HCT116 (cell line): ENCODE data around the gene G6PD. TPM values are rescaled to one million over a fixed set of nuclear protein-coding genes. Genes with fewer than 3 reads are reported as not detected.

Source experiments
- ATAC-seq: fragments of 200-7000 bp; cut with Tn5 transposase; 2 replicates; pipeline ENCODE4 v1.9.1; 2020; ENCODE audit warnings: mild to moderate bottlenecking, moderate library complexity
- BruUV-seq: library from RNA; stranded (reverse); fragments of 400-500 nt; replicated peaks from 2 replicates; lab custom pipeline; 2021; lab: Mats Ljungman, UMichigan
- CTCF ChIA-PET: fragments of 300-600 bp; sonication (Branson Sonifier 250); formaldehyde crosslinking; loops from one replicate; lab custom pipeline; 2021; ENCODE audit warnings: antibody characterized with exemption; lab: Charles Lee
- POLR2A ChIA-PET: fragments of 300-600, 350-600 bp; sonication (Branson Sonifier 250); formaldehyde crosslinking; loops from one replicate; lab custom pipeline; 2021; ENCODE audit warnings: antibody characterized with exemption; lab: Charles Lee
- RAD21 ChIA-PET, 2 experiments: fragments of 300-600 bp; sonication (Branson Sonifier 250); formaldehyde crosslinking; loops; one replicate each; lab custom pipeline; 2023; ENCODE audit warnings: low total read pairs in 2 of 2; ENCODE audit not compliant: uncharacterized antibody in 2 of 2, unreplicated experiment in 2 of 2, low non-redundant PET in 1 of 2; lab: Charles Lee
- DNase-seq: peaks from one replicate; pipeline ENCODE4 v3.0.0-alpha.2; 2010; ENCODE audit warnings: low read depth, low spot score
- H2AFZ ChIP-seq: fragments of 200-600 bp; shearing (Covaris generic), sonication (generic); 2 replicates; pipeline ENCODE4 v1.6.1; 2017; ENCODE audit warnings: low read depth, mixed run types, mixed read lengths, antibody characterized with exemption, low read length; ENCODE audit not compliant: poor library complexity, severe bottlenecking
- H3K27ac ChIP-seq: 2 replicates; pipeline ENCODE4 v1.5.1; 2012; ENCODE audit warnings: low read depth, low read length
- H3K27me3 ChIP-seq: fragments of 200-600 bp; sonication (generic); 2 replicates; pipeline ENCODE4 v1.6.1; 2016; ENCODE audit warnings: mixed run types, low read length, mixed read lengths; ENCODE audit not compliant: insufficient read depth
- H3K36me3 ChIP-seq, 2 experiments: fragments of 200-500 bp in 1 of 2; fragments of 200-600 bp in 1 of 2; sonication (Bioruptor generic) in 1 of 2; sonication (generic) in 1 of 2; 2 replicates each; pipeline versions ENCODE4 v1.5.1 to v1.6.1; 2014 to 2016; ENCODE audit warnings: low read length in 2 of 2, inconsistent platforms in 1 of 2, mixed read lengths in 1 of 2, mixed run types in 1 of 2; ENCODE audit not compliant: insufficient read depth in 2 of 2, control insufficient read depth in 1 of 2
- H3K4me1 ChIP-seq, 2 experiments: fragments of 200-600 bp in 1 of 2; sonication (generic) in 1 of 2; 2 replicates each; pipeline versions ENCODE4 v1.5.1 to v1.6.1; 2012 to 2017; ENCODE audit warnings: low read length in 2 of 2, inconsistent platforms in 1 of 2, mild to moderate bottlenecking in 1 of 2, mixed read lengths in 1 of 2, mixed run types in 1 of 2, moderate library complexity in 1 of 2; ENCODE audit not compliant: insufficient read depth in 2 of 2, control insufficient read depth in 1 of 2
- H3K4me2 ChIP-seq: fragments of 200-600 bp; sonication (generic); 2 replicates; pipeline ENCODE4 v1.6.1; 2017; ENCODE audit warnings: mixed run types, low read length, mixed read lengths
- H3K4me3 ChIP-seq, 2 experiments: fragments of 200-600 bp in 1 of 2; sonication (generic) in 1 of 2; replicated peaks in 1 of 2; 2 replicates each; pipeline ENCODE4 v1.5.1; 2011 to 2016; ENCODE audit warnings: low read length in 2 of 2, control low read depth in 1 of 2, low read depth in 1 of 2, mild to moderate bottlenecking in 1 of 2, mixed read lengths in 1 of 2, mixed run types in 1 of 2
- H3K79me2 ChIP-seq: fragments of 200-600 bp; sonication (generic); 2 replicates; pipeline ENCODE4 v1.6.1; 2017; ENCODE audit warnings: mild to moderate bottlenecking, mixed run types, low read length, moderate library complexity, mixed read lengths; ENCODE audit not compliant: insufficient read depth
- H3K9ac ChIP-seq: fragments of 200-600 bp; sonication (generic); 2 replicates; pipeline ENCODE4 v1.6.1; 2016; ENCODE audit warnings: low read length, mixed read lengths
- H3K9me2 ChIP-seq: fragments of 200-600 bp; sonication (generic), shearing (Covaris generic); 2 replicates; pipeline ENCODE4 v1.6.1; 2017; ENCODE audit warnings: mixed run types, mild to moderate bottlenecking, moderate library complexity; ENCODE audit not compliant: insufficient read depth
- H3K9me3 ChIP-seq, 2 experiments: fragments of 200-500 bp in 1 of 2; fragments of 200-600 bp in 1 of 2; sonication (Bioruptor generic) in 1 of 2; sonication (generic) in 1 of 2; 2 replicates each; pipeline ENCODE4 v1.6.1; 2014 to 2017; ENCODE audit warnings: low read length in 2 of 2, mixed read lengths in 2 of 2, inconsistent platforms in 1 of 2, low read depth in 1 of 2, mild to moderate bottlenecking in 1 of 2, mixed run types in 1 of 2, moderate library complexity in 1 of 2; ENCODE audit not compliant: control insufficient read depth in 1 of 2, insufficient read depth in 1 of 2
- H4K20me1 ChIP-seq: fragments of 200-600 bp; sonication (generic), shearing (Covaris generic); 2 replicates; pipeline ENCODE4 v1.6.1; 2017; ENCODE audit warnings: mixed run types, mild to moderate bottlenecking, moderate library complexity; ENCODE audit not compliant: insufficient read depth
- EGR1 ChIP-seq: IDR thresholded peaks from 2 replicates; pipeline ENCODE4 v1.6.1; 2012; ENCODE audit warnings: low read depth
- EZH2 ChIP-seq: fragments of 200-600 bp; sonication (generic); IDR thresholded peaks from 2 replicates; pipeline ENCODE4 v1.6.1; 2017; ENCODE audit warnings: antibody characterized with exemption, mixed run types
- RAD21 ChIP-seq: IDR thresholded peaks from 2 replicates; pipeline ENCODE4 v1.6.1; 2012; ENCODE audit warnings: low read depth, mild to moderate bottlenecking
- TCF7L2 ChIP-seq: IDR thresholded peaks from 2 replicates; pipeline ENCODE4 v1.7.0; 2011; ENCODE audit warnings: borderline replicate concordance, inconsistent platforms; ENCODE audit not compliant: insufficient read depth, insufficient read length; ENCODE audit errors: extremely low read depth
- YY1 ChIP-seq: IDR thresholded peaks from 2 replicates; pipeline ENCODE4 v1.6.1; 2011; ENCODE audit warnings: low read length, low read depth, moderate library complexity, mild to moderate bottlenecking; ENCODE audit not compliant: insufficient replicate concordance; ENCODE audit errors: extremely low read depth
- ZFX ChIP-seq: fragments of 450-650 bp; IDR thresholded peaks from 2 replicates; pipeline ENCODE4 v1.6.1; 2017
- intact Hi-C: fragments of 100-400 bp; cut with micrococcal nuclease; formaldehyde crosslinking; loops from 2 replicates; pipeline ENCODE4 v1.10.0; 2022
- total RNA-seq: library from RNA; stranded (reverse); gene quantifications from one replicate; pipeline ENCODE4 v1.2.1, GENCODE V29; 2021; ENCODE audit not compliant: unreplicated experiment
- TF ChIP-seq, protein P1 (sequence below): IDR thresholded peaks from 2 replicates; pipeline ENCODE4 v1.6.1; 2012
- TF ChIP-seq, protein P2 (sequence below): IDR thresholded peaks from 2 replicates; pipeline ENCODE4 v1.6.1; 2012; ENCODE audit warnings: low read depth
- TF ChIP-seq, protein P3 (sequence below), 3 experiments: fragments of 200-600 bp in 1 of 3; sonication (generic) in 1 of 3; IDR thresholded peaks in 2 of 3; conservative IDR thresholded peaks in 1 of 3; 2 replicates each; pipeline ENCODE4 v1.5.1; 2012 to 2017; ENCODE audit warnings: low read depth in 2 of 3, low read length in 2 of 3, antibody characterized with exemption in 1 of 3, borderline replicate concordance in 1 of 3, control low read depth in 1 of 3, mild to moderate bottlenecking in 1 of 3, mixed read lengths in 1 of 3, mixed run types in 1 of 3, moderate library complexity in 1 of 3; ENCODE audit not compliant: insufficient read depth in 1 of 3

Gene G6PD
- total RNA-seq, 1 experiment from 2014 or later: 109 TPM

DNA sequence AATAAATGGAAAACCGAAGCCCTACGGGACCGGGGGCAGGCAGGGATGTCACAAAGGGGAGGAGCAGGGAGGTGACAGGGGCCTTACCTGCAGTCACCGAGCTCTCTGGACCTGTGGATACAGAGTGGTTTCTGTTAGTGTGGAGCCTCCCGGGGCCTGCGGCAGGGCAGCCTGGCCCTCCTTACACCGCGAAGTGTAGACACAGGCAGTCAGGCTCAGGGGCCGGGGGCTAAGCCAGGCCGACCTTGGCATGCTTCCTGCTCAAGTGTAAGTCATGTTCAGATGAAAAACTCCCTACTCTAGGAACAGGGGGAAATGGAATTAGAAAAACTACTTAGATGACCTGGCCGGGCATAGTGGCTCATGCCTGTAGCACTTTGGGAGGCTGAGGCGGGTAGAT, 34.9 kb downstream of the G6PD start:
- intact Hi-C loops: no loop called here
- no peak overlapping the region for H3K4me2 ChIP-seq
- ChIA-PET POLR2A (no interaction called here), RAD21 (no interaction called here), CTCF (no interaction called here)
- H3K36me3 ChIP-seq: no peaks in the 10 kb centered on the region
- DNase-seq (no peak), ATAC-seq (no peak)
- no peak overlapping the region for H3K4me3 ChIP-seq
- H3K9me2 ChIP-seq: no peaks in the 10 kb centered on the region
- no peaks in the 10 kb centered on the region for H3K9me3 ChIP-seq
- H3K4me1 ChIP-seq: peaks cover 5 to 10% of the 10 kb centered on the region in 2 experiments; a peak in 3 of 4 replicates
- no peaks in the 10 kb centered on the region for H4K20me1 ChIP-seq
- no peak overlapping the region for H3K9ac ChIP-seq
- TF ChIP-seq, protein P1, sequence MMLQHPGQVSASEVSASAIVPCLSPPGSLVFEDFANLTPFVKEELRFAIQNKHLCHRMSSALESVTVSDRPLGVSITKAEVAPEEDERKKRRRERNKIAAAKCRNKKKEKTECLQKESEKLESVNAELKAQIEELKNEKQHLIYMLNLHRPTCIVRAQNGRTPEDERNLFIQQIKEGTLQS: no peak
- TF ChIP-seq EGR1: no peak
- TF ChIP-seq, protein P2, sequence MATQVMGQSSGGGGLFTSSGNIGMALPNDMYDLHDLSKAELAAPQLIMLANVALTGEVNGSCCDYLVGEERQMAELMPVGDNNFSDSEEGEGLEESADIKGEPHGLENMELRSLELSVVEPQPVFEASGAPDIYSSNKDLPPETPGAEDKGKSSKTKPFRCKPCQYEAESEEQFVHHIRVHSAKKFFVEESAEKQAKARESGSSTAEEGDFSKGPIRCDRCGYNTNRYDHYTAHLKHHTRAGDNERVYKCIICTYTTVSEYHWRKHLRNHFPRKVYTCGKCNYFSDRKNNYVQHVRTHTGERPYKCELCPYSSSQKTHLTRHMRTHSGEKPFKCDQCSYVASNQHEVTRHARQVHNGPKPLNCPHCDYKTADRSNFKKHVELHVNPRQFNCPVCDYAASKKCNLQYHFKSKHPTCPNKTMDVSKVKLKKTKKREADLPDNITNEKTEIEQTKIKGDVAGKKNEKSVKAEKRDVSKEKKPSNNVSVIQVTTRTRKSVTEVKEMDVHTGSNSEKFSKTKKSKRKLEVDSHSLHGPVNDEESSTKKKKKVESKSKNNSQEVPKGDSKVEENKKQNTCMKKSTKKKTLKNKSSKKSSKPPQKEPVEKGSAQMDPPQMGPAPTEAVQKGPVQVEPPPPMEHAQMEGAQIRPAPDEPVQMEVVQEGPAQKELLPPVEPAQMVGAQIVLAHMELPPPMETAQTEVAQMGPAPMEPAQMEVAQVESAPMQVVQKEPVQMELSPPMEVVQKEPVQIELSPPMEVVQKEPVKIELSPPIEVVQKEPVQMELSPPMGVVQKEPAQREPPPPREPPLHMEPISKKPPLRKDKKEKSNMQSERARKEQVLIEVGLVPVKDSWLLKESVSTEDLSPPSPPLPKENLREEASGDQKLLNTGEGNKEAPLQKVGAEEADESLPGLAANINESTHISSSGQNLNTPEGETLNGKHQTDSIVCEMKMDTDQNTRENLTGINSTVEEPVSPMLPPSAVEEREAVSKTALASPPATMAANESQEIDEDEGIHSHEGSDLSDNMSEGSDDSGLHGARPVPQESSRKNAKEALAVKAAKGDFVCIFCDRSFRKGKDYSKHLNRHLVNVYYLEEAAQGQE: no peak
- TF ChIP-seq, protein P3, sequence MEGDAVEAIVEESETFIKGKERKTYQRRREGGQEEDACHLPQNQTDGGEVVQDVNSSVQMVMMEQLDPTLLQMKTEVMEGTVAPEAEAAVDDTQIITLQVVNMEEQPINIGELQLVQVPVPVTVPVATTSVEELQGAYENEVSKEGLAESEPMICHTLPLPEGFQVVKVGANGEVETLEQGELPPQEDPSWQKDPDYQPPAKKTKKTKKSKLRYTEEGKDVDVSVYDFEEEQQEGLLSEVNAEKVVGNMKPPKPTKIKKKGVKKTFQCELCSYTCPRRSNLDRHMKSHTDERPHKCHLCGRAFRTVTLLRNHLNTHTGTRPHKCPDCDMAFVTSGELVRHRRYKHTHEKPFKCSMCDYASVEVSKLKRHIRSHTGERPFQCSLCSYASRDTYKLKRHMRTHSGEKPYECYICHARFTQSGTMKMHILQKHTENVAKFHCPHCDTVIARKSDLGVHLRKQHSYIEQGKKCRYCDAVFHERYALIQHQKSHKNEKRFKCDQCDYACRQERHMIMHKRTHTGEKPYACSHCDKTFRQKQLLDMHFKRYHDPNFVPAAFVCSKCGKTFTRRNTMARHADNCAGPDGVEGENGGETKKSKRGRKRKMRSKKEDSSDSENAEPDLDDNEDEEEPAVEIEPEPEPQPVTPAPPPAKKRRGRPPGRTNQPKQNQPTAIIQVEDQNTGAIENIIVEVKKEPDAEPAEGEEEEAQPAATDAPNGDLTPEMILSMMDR (IDR thresholded peaks at IDR 0.05 in 2 of 3, conservative IDR thresholded peaks at IDR 0.05 in 1 of 3; ENCODE audit: borderline replicate concordance in 1 of 3, insufficient read depth in 1 of 3, low read depth in 2 of 3, low read length in 2 of 3): no peak
- TF ChIP-seq EZH2: no peak
- TF ChIP-seq YY1: no peak
- TF ChIP-seq RAD21: no peak
- TF ChIP-seq ZFX: no peak
- no peak for TF ChIP-seq TCF7L2
- no TSS peak for BruUV-seq
- H3K79me2 ChIP-seq: no peaks in the 10 kb centered on the region
- no peak overlapping the region for H3K27ac ChIP-seq
- H3K27me3 ChIP-seq: no peaks in the 10 kb centered on the region
- no peak overlapping the region for H2AFZ ChIP-seq
